ENCODE data around the gene FRAT1.
A peak's percentile ranks its signal among the peaks of the same experiment; 100 is the strongest.

Gene FRAT1

DNA sequence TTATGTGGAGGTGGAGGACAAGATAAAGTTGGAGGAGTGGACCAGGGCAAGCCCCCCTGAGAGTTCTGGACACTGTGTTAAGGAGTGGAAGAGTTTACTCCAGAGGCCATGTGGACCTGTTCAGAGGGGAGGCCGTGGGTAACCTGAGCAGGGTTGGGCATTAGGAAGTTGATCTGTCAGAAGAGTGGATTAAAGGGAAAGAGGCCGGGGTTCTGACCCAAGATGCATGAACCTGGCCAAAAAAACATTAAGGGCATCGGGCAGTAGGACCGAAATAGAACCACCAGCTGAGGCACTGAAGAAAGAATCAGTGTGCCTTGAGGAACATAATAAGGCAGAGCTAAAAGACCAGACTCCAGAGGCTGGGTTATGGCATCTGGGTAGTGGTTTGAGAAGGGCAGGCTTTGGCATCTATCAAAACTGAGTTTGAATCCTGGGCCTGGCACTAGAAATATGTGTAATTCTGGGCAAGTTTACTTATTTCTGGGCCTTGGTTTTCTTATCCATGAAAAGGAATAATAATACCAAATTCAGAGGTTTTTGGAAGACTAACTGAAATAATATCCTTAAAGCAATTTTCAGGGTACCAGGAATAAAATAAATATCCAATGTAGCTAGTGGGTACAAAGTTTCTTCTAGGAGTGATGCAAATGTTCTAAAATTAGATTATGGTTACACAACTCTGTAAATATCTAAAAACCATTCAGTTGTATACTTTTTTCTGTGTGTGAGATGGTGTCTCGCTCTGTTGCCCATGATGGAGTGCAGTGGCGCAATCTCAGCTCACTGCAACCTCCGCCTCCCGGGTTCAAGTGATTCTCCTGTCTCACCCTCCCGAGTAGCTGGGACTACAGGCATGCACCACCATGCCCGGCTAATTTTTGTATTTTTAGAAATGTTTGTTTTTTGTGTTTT lies 10.9 kb upstream of the FRAT1 start:
- DNase-seq (ENCODE audit: low read depth in 2 of 2, low spot score in 1 of 2): no peak

DNA sequence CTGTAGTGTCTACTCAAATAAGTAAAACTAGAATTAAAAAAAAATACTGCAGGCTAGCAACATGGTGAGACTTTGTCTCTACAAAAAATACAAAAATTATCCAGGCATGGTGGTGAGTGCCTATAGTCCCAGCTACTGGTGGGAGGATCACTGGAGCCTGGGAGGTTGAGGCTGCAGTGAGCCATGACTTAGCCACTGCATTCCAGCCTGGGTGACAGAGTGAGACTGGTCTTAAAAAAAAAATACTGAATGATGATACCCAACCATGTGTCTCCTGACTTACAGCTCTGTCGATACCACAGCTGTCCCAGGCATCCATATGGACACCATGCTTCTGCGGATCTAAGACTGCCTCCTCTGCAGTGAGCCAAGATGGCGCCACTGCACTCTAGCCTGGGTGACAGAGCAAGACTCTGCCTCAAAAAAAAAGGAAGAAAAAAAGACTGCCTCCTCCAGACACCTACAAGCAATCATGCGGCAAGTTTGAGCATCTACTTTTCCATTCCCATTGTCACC lies 7.9 kb upstream of the FRAT1 start:
- no peak for DNase-seq (ENCODE audit: low read depth in 2 of 2, low spot score in 1 of 2)

DNA sequence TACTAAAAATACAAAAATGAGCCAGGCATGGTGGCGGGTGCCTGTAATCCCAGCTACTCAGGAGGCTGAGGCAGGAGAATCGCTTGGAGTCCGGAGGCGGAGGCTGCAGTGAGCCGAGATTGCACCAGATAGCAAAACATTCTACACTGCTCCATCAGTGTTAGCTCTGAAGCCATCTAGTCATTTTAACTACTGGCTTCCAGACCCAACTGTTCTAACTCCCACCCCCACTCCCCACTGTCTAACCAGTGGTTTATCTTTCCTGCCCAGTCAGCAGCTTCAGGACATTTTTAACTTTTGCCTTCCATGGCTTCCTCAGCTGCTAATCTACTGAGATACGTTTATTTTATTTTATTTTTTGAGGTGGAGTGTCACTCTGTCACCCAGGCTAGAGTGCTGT lies 6.2 kb upstream of the FRAT1 start:
- no peak for DNase-seq (ENCODE audit: low read depth in 2 of 2, low spot score in 1 of 2)

DNA sequence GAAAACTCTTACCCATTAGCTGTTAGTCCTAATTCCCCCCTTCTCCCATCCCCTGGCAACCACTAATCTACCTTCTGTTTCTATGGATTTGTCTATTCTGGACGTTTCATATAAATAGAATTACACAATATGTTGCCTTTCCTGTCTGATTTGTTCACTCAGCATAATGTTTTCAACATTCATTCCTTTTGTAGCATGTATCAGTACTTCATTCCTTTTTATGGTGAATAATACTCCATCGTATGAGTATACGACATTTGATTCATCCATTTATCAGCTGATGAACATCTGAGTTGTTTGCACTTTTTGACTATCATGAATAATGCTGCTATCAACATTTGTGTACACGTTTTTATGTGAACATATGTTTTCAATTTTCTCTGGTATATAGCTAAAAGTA lies 4.4 kb upstream of the FRAT1 start:
- DNase-seq (ENCODE audit: low read depth in 2 of 2, low spot score in 1 of 2): no peak

DNA sequence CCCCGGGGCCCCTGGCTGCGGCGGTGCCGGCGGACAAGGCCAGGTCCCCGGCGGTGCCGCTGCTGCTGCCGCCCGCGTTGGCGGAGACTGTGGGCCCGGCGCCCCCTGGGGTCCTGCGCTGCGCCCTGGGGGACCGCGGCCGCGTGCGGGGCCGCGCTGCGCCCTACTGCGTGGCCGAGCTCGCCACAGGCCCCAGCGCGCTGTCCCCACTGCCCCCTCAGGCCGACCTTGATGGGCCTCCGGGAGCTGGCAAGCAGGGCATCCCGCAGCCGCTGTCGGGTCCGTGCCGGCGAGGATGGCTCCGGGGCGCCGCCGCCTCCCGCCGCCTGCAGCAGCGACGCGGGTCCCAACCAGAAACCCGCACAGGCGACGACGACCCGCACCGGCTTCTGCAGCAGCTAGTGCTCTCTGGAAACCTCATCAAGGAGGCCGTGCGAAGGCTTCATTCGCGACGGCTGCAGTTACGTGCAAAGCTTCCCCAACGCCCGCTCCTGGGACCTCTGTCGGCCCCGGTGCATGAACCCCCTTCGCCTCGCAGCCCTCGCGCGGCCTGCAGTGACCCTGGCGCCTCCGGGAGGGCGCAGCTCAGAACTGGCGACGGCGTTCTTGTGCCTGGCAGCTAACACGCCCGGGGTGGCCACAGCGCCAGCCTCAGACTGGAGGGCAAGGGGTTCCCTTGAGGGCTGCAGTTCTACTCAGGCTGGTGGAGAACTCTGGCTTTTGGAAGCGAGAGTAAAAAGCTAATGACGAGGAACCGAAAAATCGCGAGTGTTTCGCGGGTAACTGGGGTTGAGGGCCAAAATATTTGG lies 804 bp downstream of the FRAT1 start:
- peak; percentile 20 to 36 for DNase-seq (ENCODE audit: low read depth in 2 of 2, low spot score in 1 of 2)

DNA sequence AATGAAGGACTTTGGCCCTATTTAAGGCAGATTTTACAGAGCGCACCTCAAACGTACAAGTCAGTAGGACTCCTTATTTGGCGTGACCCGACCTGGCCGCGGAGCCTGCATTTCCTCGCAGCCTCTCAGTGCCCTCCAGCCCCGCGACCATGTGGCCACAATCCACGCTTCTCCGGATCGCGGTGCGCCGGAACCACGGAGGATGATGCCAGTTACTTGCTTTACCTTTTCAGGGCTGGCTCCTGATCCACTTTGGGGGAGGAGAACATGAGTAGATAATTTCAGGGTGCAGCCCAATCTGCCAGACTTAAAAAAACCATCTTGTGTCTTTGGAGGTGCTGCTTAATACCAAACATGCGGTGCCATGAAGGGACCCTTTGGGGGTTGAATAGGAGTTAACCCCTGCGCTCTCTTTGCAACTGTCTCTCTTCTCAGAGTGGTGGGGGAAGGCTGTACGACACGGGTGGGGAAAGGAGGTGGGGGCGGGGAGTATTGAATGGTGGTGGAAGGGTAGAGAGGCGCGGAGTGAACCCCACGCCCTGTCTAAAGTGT lies 1.5 kb downstream of the FRAT1 start:
- no peak for DNase-seq (ENCODE audit: low read depth in 2 of 2, low spot score in 1 of 2)

DNA sequence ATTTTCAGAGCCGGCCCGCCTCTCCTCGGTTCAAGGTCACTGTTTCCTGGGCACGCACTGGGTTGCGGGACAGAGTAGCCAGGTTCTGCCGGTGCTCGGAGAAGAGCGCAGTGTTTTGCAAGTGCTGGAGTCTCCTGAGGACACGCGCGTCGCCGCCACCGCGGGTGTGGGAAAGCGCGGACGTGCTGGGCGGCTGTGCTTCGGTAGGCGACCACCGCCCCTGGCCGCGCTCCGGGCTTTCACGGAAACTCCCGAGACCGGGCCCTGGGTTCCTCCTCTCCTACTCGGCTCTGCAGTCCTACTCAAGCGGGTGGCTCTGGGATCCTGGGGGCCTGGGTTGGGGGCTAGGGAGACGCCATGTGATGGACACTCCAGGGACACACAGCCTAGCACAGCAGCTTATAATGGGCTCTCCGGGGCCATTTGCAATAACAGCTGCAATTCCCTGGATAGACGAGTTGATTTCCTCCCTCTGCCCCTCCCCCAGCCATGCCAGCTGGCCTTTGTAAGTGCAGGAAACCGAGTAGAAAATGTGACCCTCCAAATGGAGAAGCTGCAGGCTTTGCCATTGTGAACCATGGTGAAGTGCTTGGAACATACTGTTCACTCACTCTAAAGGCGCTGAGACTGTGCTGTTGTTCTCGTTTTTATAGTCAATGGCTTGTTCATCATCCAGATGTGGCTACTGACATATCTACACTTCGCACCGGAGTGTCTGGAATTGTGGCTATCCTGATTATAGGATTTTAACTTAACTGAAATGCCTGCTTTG lies 2.1 kb downstream of the FRAT1 start:
- DNase-seq (ENCODE audit: low read depth in 2 of 2, low spot score in 1 of 2): no peak

DNA sequence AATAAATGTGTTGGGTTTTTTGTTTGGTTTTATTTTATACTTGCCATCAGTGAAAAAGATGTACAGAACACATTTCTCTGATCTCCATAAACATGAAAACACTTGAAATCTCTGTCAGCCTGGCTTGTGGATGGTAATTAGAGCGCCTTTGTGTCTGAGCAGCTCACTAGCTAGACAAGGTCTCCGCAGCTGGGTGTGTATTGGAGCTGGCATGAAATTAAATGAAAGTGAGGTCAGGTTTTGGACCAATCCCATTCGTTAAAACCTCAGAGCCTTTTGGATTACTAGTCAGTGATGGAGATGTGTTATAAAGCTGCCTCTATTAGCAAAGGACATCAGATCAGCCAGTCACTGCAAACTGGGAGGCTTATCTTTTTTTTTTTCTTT lies 2.7 kb downstream of the FRAT1 start:
- no peak for DNase-seq (ENCODE audit: low read depth in 2 of 2, low spot score in 1 of 2)

DNA sequence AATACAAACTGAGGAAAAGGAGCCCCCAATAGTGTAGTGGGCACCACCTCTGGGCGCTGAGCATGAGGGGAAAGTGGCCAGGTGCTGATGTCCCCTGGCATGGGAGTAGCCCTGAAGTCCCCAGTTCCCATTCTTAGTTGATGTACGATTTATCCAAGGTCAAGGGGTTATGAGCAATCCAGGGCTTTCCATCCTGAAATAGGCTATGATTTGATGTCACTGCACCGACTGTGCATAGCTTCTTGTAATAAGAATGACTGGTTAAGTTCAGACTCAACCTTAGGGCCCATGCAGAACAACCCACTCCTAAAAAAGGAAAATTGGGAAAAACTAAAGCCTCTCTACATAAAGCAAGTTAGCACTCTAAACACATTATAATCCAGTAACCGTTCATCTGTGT lies 4.4 kb downstream of the FRAT1 start:
- no peak for DNase-seq (ENCODE audit: low read depth in 2 of 2, low spot score in 1 of 2)

DNA sequence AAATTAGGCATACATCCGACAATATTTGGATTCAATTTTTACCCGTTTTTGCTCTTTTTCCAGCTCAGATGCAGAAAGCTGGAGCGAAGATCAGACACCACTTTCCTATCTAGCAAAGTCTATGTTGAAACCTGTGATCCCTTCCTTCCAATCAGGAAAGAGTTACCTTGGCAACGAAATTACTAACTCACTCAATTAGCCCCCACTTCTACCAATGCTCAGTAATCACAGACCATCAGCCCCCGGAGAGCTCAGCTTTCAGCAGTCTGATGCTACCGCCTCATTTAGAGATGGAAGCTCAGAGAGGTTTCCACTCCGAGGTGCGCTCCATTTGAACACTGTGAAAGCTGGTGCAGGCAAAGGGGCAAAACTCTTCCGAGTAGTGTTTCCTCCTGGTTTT lies 6.7 kb downstream of the FRAT1 start:
- no peak for DNase-seq (ENCODE audit: low read depth in 2 of 2, low spot score in 1 of 2)

DNA sequence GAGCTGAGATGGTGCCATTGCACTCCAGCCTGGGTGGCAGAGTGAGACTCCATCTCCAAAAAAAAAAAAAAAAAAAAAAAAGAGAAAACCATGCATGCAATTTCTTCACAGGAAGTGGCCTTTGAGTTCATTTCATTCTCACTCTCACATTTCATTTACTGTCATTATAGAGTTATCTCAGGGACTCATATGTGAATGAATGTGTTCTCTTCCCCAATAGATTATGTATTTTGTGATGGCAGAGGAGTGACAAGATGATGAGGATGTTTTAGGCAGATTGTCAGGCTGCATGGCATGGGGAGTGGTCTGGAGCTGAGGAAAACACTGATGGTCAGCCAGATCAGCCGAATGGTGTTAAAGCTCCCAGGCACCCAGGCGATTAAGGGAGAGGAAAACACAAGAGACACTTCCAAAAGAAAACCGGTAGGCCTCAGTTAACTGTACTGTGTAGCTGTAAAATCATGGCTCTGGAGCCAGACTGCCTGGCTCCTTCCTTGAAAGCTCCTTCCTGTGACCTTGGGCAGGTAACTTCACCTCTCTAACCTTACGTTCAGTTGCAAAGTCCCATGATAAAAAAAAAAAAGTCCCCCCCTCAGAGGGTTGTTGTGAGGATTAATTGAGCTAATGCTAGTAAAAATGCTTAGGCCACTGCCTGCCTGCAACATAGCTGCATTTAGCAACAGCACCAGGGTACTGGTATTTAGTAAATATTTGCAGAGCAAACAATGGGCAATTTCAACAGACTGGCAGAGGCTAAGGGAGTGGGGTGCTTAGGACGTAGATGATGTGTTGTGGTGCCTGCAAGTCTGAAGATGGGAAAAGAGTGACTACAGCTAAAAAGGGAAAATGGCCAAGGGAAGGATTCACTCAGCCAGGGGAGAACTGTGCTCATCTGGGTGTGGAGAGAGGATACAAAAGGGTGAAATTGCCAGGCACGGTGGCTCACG lies 8.6 kb downstream of the FRAT1 start:
- DNase-seq (ENCODE audit: low read depth in 2 of 2, low spot score in 1 of 2): no peak

DNA sequence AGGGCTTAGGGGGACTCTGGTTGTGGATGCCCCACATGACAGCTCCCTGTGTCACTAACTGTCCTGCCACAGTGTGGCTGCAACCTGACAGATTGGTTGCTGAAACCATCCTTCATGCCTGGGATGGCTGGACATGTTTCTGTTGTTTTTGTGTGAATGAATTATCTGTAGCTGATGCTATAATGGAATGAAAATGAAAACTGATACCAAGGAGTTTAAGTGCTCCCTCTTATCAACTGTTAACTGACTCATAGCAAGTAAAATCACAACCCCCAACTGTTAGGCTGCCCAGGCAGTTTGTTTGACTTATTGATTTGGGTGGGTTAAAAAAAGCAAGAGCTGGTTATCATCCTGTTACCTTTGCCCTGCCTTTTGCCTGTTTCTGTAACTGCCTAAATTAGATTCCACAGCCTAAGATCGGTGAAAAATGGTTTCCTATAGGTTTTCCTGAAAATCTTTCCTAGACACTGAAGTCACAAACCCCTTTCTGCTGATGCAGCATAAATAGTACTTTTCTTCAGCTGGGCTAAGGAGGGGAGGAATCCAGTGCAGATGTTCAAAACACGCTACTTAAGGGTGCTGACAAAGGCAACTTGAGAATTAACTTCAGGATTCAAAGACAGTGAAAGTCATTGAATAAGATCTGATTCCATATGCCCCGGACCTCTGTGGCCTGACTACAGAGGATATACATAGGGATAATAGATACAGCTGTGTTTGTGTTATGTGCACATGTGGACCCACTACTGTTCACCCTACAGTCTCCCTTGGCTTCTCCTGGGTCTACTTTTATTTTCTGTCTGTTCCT lies 9.8 kb downstream of the FRAT1 start:
- DNase-seq (ENCODE audit: low read depth in 2 of 2, low spot score in 1 of 2): no peak

DNA sequence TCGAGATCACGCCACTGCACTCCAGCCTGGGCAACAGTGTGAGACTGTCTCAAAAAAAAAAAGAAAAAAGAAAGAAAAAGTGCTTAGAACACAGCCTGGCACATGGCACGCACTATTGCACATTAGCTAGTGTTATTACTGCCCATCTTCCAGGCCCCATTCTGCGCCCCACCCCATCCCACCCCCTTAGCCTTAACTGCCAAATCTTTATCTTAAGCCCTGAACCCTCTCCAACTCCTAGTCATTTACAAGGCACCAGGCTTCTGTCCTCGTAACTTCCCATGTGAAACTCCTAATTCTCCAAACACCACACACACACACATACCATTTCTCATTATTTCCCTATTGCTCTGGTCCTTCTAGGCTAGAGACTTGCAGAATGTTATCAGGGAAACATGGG lies 10.7 kb downstream of the FRAT1 start:
- no peak for DNase-seq (ENCODE audit: low read depth in 2 of 2, low spot score in 1 of 2)

DNA sequence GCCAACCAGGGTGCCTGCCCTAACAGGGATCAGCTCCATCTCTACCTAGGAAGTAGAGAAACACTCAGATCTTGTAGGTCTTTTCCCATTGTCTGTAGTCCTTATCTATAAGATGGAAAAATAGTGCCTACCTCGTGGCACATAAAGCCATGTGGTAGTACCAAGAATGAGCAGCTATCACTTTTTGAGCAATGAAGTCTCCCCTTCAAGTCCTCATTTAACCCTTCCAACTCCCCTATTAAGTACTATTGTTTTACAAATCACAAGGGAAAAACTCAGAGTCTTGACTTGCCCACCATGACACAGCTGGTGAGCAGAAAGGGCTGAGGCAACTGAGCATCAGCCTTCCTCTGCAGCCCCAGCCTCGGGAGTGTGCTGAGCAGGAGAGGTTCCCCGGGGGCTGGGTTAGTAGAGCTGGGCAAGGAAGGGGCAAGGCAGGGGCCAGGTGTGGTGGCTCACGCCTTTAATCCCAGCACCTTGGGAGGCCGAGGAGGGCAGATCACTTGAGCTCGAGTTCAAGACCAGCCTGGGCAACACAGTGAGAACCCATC lies 12.2 kb downstream of the FRAT1 start:
- no peak for DNase-seq (ENCODE audit: low read depth in 2 of 2, low spot score in 1 of 2)

DNA sequence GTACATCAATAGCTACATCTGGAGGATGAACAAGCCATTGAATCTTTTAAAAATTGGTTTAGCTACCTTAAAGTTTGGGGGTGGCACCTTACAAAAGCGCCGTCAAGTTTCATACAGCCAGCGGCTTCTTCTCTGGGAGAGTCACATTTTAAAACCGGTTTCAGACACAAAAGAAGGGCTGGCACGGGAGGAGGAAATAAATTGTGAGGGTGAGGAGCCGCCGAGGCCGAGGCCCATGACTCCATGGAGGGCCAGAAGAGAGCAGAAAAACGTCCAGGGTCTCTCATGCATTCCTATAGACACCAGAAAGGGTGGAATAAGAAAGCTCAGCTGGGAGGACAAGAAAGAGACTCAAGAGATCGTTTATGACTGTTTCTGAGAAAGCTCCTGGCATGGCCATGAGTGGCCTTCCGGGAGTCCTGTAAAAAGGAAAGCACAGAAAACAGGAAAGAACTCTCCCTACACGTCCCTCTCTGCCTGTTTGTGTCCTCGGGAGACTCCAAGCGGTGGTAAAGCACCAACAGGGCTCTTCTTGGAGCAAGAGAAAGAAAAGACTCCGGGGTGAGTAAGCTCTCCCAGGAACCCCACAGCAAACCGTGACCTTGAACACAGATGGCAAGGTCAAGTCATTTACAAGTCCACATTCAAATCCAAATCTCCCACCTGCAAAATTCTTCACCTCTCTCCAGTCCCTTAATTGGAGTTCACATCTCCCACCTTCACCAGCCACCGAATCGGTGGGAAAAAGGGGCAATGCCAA lies 13.7 kb downstream of the FRAT1 start:
- no peak for DNase-seq (ENCODE audit: low read depth in 2 of 2, low spot score in 1 of 2)

DNA sequence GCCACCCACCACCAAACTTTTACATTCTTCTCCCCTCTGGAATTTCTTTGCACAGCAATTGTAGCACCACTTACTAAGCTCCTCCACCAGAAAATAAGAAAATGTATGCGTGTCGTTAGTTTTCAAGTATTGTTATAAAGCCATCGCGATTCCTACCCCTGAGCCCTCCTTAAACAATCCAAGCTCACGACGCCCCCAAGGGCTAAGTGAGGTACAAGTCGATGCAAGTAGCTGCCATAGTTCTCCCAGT lies 14.2 kb downstream of the FRAT1 start:
- DNase-seq (ENCODE audit: low read depth in 2 of 2, low spot score in 1 of 2): no peak

DNA sequence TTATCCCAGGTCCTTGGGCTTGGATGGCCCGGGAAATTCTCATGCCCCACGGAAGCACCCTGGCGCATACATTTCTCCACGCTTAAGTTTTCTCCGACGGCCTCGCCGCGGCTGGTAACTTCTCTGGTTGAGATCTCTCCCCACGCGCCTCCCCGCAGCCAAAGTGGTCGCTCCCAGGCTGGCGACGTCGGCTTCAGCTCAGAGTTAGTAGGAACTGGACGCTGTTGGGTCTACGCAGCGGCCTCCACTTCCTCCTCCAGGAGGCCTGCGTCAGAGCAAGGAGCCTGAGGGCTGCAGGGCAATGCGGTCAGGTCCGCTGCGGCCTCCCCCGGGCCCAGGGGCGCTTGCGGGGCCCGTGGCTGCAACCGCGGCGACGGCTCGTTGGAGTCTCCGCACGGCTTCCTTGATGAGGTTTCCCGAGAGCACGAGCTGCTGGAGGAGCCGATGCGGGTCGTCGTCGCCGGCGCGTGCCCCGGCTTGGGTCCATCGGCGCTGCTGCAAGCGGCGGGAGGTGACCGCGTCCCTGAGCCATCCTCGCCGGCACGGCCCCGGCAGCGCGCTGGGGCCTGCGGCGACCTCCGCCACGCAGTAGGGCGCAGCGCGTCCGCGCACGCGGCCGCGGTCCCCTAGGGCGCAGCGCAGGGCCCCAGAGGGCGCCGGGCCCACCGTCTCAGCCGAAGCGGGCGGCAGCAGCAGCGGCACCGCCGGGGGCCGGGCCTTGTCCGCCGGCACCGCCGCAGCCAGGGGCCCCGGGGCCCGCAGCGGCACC lies 14.7 kb downstream of the FRAT1 start:
- no peak for DNase-seq (ENCODE audit: low read depth in 2 of 2, low spot score in 1 of 2)
